NCI-H2171 (cell line): ENCODE measurements around the gene CCDC71.

Experiments used
- DNase-seq: peaks from one replicate; lab custom pipeline; 2025; lab: John Stamatoyannopoulos, UW

The CCDC71 gene

DNA sequence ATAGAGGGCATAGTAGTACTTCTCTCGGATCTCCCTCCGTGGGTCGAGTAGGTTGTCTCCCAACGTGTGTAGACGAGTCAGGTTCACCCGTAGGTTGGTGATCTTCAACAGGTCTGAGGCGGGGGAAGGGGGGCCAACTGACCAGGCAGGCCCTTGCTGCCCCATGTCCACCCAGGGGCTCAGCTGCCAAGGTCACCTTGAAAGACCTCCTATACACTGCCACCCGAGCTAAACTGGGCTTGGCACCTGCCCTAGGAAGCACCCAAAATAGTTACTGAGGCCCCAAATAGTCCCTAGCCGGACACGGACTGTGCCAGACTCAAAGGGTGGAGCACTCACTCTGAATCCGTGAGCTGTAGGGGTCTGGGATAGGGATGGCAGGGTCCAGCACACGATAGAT is 35.1 kb downstream of the CCDC71 start:
- DNase-seq: no peak

DNA sequence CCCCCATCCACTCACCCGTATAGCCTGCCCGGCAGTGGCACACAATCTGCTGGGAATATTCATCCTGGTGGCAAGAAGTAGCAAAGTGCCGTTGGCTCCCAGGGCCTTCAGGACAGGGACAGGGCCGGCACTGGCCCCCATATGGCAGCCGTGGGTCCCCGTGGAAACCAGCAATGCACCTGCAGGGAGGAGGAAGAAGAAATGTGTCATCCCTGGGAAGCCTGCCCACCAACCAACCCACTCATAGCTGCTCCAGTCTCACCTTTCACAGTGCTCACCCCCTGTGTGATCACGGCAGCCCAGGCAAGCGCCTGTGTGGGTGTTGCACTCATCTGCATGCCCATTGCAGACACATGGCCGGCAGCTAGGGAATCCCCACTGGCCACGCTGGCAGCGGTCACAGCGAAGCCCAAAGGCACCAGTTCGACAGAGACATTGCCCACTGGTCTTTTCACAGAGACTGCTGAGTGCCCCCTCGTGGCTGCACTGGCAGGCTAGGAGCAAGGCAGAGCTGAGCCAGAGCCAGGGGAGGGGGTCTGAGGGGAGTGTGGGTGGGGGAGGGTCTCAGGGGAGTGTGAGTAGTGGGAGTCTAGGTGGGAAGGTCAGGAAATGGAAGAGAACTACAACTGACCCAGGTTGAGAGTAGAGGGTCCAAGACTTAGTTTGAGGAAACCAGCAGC is 41.0 kb downstream of the CCDC71 start:
- DNase-seq: no peak

DNA sequence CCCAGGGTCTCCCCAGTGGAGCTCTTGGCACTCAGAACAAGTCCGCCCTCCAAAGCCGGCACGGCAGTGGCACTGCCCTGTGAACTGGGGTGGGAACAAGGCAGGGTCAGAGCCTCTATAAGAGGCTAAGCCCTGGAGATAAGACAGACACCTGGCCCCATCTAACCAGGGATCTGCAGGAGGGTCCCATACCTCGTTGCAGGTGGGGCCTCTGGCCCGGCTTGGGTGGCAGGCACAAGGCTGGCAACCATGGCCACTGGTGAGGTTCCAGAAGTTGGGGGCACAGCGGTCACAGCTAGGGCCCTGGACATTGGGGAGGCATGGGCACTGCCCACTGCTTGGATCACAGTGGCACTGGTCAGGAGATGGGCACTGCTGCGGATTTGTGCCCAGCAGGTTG is 41.9 kb downstream of the CCDC71 start:
- DNase-seq: no peak

DNA sequence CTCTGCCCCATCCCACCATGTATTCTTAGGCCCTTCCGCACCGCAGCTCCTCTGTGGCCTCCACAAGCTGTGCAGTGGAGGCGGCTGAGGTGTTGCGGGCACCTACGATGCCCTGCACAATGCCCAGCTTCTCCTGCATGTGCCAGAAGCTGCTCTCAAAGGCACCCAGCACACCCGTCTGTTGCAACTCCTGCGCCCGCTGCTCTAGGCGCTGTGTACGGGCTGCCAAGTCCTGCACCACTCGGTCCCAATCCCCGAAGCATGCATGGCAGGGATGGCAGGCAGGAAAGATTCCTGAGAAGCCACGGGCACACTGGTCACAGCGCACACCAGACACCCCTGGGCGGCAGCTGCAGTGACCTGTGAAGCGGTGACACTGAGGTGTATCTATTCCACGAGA is 42.4 kb downstream of the CCDC71 start:
- no peak for DNase-seq

DNA sequence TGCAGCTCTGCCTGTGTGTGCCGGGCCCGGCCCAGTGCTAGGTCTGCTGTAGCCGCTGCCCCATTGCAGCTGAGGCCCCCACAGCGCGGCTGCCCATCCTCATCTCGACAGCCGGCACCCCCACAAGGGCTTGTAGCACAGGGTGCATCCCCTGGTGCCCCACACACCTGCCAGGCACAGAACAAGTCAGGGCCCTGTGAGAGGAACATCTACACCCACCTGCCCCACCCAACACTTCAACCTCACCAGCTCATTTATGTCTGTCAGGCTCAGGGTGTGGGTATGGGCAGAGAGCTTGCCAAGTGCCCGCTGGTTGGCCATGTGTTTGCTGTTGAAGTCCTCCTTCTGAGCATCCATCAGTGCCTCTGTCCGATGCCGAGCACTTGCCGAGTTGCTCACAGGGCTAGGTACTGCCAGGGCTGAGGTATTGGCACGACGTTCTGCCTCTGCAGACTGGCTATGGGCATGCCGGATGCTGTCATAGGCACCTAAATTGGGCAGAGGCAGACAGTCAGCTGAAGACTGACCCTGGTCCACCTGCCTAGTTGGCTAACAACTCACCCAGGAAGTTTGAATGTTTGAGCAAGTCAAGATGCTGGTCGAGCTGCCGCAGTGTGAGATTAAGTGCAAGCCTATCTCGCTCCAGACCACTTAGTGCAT is 43.1 kb downstream of the CCDC71 start:
- no peak for DNase-seq

GRCh38 chr3:49122451-49122850 is 43.7 kb downstream of the CCDC71 start:
- no peak for DNase-seq

- no peak for DNase-seq
Measured at GRCh38 chr3:49122022-49122421, 44.1 kb downstream of the CCDC71 start.

DNA sequence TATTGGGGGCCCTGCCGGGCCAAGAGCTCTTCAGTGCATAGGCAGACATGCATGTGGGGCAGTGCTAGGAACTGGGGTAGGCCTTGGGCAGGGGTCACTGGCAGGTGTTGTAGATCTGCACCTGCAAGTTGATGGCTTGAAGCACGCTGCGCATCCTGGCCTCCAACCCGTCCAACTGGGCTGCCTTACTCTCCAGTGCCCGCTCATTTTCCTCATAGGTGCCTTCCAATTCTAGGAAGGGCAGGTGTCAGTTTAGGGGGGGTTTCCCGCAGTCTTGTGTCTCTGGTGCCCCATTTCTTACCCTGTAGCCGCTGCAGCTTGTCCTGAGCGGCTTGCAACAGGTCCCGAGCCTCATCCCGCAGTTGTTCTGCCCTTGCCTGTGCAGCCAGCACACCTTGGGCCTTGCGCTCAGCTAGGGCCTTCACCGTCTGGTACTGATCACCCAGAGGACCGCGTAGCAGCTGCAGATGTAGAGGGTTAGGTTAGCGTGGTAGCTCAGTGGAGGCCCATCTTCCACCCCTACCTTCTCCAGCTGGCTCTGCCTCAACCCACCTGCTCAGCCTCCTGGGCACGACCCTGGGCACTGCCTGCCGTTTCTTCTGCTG is 44.9 kb downstream of the CCDC71 start:
- no peak for DNase-seq

GRCh38 chr3:49120438-49121131 is 45.5 kb downstream of the CCDC71 start, which contains the start of gene USP19:
Gene USP19, minus strand, starts transcription at chr3:49120823. Its CDS starts 1,678 bp downstream, at chr3:49119145.
- DNase-seq: peak; percentile 70

DNA sequence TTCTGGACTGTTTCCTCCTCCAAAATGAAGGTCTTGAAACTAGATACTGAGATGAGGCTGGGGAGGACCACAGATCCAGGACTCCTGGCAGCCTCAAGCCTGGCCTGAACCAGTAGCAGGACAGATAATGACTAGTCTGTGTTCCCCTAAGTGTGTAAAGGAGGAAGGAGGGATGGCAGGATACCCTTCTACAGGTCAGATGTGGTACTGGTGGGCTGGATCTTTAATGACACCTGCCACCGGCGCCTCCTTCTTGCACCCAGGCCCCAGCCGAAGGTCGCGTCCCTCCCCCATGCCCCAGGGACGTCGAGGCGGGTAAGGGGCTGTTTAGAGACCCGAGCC is 46.1 kb downstream of the CCDC71 start:
- DNase-seq: no peak

DNA sequence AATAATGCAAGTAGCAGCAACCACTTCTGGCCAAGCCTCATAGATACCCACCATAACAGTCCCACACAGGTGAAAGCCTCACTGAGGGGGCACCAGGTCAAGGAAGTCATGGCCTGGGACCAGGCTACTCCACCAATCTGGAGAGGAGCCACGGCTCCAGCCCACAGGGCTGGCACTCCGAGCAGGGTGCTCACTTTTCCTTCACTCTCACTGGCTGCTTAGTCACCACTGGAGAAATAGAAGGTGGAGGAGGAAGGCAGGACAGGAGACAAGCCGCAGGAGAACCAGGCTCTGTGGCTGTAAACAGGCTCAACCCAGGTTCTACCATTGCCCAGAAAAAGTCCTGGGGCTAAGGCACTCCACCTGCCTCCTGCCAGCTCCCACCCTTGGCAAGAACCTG is 46.7 kb downstream of the CCDC71 start:
- no peak for DNase-seq

GRCh38 chr3:49119036-49119435 is 47.1 kb downstream of the CCDC71 start:
- DNase-seq: no peak
